Sciatic nerve (tissue), 2 donors: ENCODE measurements around the gene KCNJ1. TPM values are rescaled to one million over a fixed set of nuclear protein-coding genes. Genes with fewer than 3 reads are reported as not detected.

Experiments
- ATAC-seq: fragments of 200-7000 bp; cut with Tn5 transposase; one replicate; pipeline ENCODE4 v1.9.1; 2020; ENCODE audit warnings: mild to moderate bottlenecking, moderate library complexity
- DNase-seq: peaks from one replicate; pipeline ENCODE4 v3.0.0-alpha.2; 2020; ENCODE audit warnings: low spot score
- intact Hi-C: fragments of 100-400 bp; cut with DNase I; formaldehyde crosslinking; loops from one replicate; pipeline ENCODE4 v1.14.2; 2022
- total RNA-seq: library from RNA; stranded (reverse); fragmentation: NEBNext Ultra II Directional; extraction: Animal tissue kit (Norgen Biotek cat#: 25700); gene quantifications from one replicate; pipeline ENCODE4 v1.2.1, GENCODE V29; 2021
- donor health status: DM: no; HTN: no; CAD: no.
- donor health status: DM: no; HTN: no; CAD: no.

Gene KCNJ1
- total RNA-seq, 1 donor from 2014 or later = 0.13 TPM

DNA sequence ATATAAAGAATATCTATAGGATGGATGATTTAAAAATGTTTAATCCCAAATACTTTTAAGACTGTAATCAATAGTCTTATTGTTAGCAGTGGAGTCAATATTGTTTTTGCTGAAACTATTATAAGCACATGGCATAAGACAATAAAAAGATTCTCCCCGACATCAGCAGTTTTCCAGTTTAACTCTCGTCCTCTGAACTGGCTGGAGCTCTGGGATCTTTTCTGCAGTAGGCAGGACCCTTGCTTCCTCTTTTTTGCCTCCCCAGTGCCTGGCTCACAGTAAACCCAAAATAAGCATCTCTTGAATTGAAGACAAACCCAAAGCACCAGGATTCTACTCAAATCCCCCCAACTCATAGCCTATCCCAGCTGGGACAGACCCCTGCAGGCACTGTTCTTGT, 32.9 kb downstream of the KCNJ1 start:
- no peak for DNase-seq
- intact Hi-C loops = loop anchor here (5.0 kb wide), 1 partner anchor 677 kb away; no protein-coding TSS in a partner anchor

DNA sequence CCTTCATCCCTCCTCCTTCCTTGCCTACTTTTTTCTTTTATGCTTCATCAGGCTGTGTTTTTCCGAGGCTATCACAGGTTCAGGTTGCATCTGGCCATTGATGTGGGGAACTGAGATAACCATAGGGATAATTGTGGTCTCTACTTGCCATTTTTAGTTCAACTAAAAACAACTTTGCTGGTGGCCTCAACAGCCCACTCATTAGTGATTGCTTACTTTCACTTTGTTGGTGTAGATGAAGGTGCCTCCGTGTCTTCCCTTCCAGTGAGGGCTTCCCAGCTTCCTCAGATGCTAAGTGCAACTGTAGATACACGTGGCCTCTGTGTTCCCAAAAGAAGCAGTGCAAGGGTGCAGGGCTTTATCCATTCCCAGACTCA, 35.0 kb downstream of the KCNJ1 start:
- intact Hi-C loops = loop anchor here (5.0 kb wide), 1 partner anchor 675 kb away; no protein-coding TSS in a partner anchor
- DNase-seq = no peak
- ATAC-seq = no peak

More for the DNA sequence above, 32.9 kb downstream of the KCNJ1 start:
- no peak for ATAC-seq

DNA sequence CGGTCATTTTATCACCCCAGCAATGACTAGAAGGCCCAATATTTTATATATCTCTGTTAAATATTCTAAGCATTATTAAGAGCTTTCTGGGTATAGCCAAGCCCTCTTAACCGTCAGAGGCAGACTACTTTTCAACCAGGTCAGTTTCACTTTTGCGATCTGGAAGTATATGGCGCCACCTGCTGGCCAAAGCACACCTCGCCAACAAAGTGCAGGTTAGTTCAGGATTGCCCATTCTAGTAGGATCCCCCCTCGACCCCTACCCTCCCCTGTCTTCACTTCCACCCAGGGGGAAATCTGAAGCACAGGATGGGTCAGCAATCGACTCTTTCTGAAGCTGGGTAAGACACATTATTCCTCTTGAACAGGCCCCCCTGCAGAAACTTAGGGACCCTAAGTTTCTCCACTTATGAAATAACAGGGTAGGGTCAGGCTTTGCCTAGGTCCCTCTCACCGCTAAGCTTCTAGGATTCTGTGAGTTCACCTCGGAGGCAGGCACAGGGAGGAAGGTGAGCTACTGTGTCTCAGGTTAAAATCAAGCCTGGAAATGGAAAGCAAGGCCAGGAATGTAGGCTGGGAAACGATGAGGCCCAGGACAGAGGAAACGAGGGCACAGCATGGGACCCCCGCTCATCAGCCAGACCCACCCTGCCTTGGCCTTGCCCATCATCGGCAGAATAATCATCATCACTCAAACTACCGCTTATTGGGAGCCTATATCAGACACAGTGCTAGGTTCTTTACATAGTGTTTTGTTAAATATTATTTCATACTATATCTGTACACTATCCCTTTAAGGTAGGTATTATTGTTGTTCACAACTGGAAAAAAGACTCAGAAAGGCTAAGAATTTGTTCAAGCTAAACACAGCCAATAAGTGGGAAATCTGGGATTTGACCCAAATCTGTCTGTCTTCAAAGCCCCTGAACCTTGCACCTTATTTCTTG, 35.6 kb downstream of the KCNJ1 start:
- DNase-seq = peak; percentile 91
- intact Hi-C loops = loop anchor here (5.0 kb wide), 1 partner anchor 674 kb away; no protein-coding TSS in a partner anchor

DNA sequence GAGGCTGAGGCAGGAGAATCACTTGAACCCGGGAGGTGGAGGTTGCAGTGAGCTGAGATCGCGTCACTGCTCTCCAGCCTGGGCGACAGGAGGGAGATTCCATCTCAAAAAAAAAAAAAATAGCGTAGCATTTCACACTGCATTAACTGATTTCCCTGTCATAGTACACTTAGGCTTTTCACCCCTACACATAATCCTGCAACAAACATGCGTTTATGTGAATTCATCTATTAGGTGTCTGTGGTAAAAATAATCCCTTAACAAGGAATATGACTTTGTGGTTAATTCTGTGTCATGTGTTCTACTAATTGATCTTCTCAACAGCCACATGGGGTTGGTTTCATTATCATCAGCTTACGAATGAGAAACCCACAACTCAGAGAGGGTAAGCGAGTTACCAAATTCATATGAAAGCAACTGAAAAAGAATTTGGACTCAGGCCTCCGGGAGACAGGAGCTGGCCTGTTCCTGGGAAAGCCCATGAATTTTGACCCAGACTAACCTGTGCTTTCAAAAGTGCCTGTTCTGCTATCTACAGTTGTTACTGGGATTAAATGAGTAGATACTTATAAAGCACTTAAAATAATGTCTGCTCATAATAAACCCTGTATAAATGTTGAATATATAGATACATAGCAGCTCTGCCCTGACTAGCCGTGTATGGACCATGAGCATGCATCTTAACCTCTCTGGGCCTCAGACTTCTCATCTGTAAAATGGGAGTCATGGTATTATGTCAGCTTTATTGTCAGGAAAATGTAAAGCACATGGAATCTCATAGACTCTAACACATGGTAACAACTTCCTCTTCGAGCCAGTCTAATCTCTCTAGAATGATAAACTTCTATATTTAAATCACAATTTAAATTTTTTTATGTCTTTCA, 36.6 kb downstream of the KCNJ1 start:
- intact Hi-C loops = loop anchor here (5.0 kb wide), 1 partner anchor 673 kb away; no protein-coding TSS in a partner anchor
- DNase-seq (no peak), ATAC-seq (peak; percentile 33)

More for the DNA sequence above, 35.6 kb downstream of the KCNJ1 start:
- ATAC-seq = peak; percentile 89

DNA sequence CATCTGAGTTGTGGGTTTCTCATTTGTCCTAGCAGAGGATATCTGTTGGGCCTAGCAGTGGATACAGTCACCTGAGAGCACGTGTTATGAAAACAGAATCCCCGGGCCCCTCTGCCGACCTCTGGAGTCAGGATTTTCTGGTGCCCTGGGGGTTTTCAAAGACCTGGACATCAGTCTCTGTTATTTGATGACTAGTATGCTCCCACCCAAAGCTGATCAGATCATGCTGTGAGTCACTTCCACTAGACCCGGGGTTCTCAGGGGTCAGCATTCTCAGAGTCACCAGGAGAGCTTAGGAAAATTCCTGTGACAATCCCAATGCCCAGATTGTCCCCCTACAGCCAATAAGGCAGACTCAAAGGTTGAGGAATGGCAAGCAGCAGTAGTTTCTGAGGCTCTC, 38.7 kb downstream of the KCNJ1 start:
- no peak for DNase-seq
- intact Hi-C loops = no loop called here
- ATAC-seq = no peak

DNA sequence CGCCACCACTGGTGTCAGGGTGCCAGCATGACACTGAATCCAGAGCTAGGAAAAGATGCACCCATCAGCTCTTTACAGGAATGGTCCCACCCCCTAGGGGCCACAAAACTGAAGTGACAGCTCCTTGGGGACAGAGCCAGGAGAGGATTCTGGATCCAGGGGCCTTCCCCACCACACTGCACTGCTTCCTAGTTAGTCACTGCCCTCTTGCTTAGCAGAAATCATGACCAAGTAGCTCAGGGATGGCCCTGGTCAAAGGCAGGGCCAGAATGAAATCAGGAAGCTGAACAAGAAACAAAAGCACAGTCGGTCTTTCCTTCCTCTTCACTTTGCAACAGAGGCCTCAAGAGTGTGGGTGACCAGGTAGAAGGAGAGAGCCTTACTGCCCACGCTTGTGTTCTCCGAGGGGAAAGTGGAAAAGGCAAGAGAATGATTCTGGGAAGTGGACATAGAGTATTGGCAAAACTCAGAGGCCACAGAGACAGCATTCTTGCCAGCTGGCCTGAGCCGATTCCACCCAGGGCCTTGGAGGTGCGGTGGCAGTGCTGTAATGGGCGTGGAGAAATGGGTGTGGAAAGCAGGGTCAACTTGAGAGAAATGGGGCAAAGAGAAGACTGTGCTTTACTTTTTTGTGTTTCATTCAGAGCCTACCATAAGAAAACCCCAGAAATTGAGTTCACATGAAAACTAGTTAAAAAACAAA, 39.8 kb downstream of the KCNJ1 start:
- no peak for ATAC-seq
- no peak for DNase-seq
- intact Hi-C loops = no loop called here

DNA sequence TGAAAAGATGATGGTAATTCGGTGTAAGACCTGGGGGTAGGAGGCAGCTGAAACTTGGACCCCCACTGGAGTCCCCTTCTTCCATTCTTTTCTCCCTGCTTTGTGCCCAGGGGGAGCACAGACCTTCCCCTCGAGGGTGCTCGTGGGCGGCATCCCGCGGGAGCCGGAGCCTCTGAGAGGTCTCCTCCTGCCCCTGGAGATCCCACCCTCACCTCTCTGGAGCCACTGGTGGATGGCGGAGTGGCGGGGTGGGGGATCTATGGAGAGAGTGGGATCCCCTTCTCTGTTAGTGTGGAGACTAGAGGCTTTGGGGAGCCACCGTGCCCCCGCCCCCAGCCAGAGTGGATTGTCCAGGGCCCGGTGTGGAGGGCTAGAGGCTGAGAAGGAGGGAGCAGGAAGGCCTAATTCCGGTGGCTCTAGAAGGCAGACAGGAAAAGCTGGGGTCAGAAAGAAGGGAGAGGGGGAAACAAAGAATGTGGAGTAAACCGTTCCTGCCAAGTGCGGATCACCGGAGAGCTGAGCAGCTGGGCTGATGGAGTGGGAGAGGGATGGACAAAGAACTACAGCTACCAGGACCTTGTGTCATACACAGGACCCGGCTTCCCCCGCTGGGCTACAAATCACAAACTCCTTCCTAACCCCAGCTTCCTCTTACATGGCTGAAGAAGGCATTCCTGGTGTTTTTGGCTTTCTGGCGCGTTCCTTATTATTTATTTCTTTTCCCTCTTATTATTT, 41.9 kb downstream of the KCNJ1 start:
- ATAC-seq (no peak), DNase-seq (no peak)
- intact Hi-C loops = no loop called here

DNA sequence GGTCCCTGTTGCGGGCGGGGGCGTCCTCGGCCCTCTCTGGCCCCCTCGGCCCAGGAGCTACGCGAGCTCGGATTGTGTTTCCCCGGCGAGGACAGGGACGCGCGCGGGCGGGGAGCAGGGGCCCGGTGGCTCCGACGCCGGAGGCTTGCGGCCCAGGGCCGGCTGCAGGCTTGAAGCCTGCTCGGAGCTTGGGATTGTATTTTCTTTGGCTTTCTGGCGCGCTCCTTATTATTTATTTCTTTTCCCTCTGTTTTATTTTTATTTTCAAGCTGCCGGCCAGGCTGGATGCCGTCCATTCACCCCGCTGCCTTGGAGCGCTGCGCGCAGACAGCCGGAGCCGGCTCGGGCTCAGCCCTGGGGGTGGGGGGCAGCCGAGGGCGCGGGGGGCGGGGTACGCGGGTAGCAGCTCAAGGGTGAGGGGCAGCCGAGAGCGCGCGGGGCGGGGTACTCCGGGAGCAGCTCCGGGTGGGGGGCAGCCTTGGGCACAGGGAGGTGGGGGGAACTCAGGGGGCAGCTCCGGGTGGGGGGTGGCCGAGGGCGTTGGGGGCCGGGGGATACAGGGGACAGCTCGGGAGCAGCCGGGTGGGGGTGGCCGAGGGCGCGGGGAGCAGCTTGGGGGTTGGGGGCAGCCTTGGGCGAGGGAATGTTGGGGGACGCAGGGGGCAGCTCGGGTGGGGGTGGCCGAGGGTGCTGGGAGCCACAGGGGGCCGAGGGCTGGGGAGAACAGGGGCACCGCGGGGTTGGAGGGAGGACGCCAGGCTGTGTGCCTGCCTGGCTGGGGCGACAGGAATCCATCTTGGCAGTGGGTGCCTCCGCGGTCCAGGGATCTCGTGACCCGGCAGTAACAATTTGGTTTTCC, 42.7 kb downstream of the KCNJ1 start:
- peak; percentile 64 for ATAC-seq
- DNase-seq = no peak
- intact Hi-C loops = no loop called here

DNA sequence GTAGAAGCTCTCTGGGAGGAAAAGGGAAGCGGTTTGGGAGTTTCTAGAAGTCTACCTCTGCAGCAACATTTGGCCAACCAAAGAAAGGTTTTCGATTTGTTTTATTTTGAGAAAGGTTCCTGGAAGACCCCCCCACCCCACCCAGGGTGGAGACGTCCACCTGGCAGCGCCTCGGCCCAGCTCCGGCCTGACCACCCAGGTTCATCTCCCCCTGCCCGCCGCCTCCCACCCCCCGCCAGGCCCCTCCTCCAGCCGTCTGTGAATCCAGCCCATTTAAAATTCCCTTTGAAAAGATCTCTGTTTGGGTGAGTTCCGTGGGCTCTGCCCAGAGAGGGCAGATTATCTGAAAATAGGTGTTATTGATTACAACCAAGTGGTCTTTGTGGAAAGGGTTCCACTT, 43.3 kb downstream of the KCNJ1 start:
- no peak for ATAC-seq
- no peak for DNase-seq
- intact Hi-C loops = no loop called here

DNA sequence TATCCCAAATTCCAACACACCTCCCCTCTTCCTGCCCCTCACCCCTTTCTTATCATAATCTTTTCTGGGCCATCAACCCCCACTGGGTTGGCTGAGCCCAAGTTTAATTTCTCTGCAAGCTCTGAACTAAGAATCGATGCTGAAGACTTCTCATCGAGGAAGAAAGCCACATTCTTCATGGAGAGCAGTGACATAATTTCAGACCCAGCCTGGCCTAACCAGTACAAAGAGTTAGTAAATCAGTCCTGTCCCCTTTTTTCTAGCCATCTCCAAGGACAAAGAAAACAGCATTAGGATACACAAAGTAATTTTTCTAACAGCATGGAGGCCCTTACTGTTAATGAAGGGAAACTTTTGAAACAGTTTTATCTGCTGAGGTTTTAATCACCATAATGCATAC, 45.0 kb downstream of the KCNJ1 start:
- DNase-seq = no peak
- ATAC-seq = no peak
- intact Hi-C loops = no loop called here

DNA sequence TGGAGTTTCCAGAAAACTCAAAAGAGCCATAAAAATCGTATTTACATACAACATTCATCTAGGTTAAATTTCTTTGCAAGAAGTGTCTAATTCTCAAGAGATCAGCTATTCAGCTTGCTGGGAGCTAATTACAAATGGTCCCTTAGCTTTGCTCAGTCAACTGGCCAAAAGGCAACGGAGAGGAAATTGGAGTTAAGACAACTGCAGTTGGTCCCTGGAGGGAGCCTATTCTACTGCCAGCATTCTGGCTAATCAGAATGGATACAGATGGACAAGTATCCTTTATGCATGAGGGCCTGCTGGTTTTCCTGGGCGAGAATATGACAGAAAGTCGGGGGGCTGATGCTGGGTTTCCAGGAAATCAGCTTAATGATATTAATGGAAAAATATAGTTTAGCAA, 45.5 kb downstream of the KCNJ1 start:
- intact Hi-C loops = no loop called here
- no peak for DNase-seq
- ATAC-seq = no peak

DNA sequence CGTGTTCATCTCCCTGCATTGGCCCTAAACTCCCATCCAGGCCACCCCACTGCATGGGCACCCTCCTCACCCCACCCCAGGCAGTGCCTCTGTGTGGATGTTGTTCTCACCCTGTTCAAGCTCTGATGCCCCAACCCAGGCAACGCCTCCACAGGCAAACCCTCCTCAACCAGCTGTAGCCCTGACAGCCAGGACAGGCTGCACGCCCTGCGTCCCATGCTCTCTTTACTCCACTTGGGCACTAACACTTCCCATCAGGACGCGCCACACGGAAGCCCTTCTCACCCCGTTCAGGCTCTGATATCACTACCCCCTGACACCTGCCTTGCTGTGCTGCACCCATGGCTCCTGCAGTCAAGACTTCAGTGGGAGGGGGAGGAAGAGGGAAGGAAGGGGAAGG, 47.9 kb downstream of the KCNJ1 start:
- ATAC-seq (no peak), DNase-seq (no peak)
- intact Hi-C loops = no loop called here

DNA sequence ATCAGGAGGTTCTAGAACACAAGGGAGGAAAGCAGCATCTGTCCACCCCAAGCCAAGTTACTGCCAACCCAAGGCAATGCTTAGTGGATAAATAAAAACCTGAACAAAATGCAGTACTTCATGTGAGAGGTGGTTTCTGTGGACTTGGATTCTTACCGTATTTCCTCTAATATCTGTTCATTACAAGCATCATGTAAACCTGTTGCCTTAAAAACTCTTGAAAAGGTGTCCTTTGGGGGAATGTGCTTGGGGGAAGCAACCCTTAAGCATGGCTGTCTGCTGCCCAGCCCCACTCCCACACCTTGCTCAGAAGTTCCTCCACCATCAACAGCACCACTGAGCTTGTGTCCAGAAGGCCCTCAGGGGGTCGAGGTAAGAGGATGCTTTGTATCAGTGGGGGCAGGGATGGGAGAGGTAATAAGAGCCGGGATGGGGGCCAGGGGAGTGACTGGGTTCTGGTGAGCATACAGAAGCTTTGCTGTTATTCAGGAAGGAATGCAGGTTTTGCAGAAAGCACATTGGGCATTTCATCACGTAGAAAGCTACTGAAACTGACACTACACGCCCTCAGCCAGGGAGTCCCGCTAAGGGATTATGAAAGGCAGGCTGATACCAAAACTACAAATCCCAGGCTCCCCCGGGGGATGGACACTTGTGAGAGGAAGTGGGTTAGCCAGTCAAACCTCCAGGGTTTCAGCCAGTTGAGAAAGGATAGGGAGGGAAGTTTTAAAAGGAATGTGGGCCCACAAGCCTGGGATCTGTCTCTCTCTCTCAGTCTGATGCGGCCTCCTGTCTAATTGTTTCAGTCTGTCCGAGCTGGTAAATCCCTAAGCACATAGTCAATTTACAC, 52.0 kb downstream of the KCNJ1 start:
- intact Hi-C loops = no loop called here
- DNase-seq (peak; percentile 82), ATAC-seq (peak; percentile 96)

DNA sequence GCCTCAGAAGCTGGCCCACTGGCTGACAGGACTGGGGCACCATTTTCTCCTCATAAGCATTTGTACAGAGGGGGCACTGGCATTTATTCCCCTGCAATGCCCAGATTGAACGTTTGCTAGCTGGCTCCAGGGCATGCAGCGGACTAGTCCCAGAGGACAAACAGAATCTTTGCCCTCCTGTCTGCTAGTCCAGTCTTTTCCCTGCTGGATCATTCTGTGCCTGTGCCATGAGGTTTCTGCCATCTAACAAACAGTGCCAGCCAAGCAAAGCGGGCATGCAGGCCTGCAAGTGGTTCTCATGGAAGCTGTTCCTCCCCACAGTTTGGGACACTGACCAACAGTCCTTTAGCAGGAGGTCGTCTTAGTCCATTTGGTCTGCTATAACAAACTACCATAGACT, 53.4 kb downstream of the KCNJ1 start:
- intact Hi-C loops = no loop called here

DNA sequence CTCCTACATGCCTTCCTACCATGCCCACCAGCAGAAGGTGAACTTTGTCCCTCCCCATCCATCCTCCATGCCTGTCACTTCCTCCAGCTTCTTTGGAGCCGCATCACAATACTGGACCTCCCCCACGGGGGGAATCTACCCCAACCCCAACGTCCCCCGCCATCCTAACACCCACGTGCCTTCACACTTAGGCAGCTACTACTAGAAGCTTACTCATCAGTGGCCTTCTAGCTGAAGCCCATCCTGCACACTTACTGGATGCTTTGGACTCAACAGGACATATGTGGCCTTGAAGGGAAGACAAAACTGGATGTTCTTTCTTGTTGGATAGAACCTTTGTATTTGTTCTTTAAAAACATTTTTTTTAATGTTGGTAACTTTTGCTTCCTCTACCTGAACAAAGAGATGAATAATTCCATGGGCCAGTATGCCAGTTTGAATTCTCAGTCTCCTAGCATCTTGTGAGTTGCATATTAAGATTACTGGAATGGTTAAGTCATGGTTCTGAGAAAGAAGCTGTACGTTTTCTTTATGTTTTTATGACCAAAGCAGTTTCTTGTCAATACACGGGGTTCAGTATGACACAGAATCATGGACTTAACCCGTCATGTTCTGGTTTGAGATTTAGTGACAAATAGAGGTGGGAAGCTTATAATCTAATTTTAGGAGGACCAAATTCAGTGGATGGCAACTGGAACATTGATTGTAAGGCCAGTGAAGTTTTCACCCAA, 56.1 kb downstream of the KCNJ1 start:
- intact Hi-C loops = no loop called here
- ATAC-seq (no peak), DNase-seq (no peak)

More for the DNA sequence above, 53.4 kb downstream of the KCNJ1 start:
- DNase-seq = no peak
- ATAC-seq = no peak

DNA sequence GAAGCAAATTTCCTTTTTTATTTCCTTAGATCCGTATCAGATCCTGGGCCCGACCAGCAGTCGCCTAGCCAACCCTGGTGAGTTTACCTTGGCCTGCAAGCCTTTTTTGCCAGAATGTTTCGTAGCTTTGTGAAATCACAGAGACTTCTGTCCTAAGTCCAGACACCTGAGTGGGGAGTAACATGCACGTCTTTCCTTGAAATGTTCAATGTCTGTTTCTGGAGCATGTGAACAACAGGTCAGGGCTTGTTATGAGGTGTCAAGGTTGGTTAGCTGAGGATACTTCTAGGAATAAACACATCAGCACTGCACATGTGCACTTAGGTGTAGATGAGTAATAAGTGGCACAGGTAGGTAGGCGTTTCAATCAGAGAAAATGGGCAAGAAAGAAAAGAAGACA, 58.0 kb downstream of the KCNJ1 start:
- DNase-seq (no peak), ATAC-seq (no peak)
- intact Hi-C loops = no loop called here
